Cardiac muscle cell (in vitro differentiated cells and primary cell): Measurements from ENCODE around the gene GRIA3. TPM values are rescaled to one million over a fixed set of nuclear protein-coding genes. Genes with fewer than 3 reads are reported as not detected.

ENCODE experiments used
- DNase-seq, 2 donors: peaks; one replicate each; pipeline versions ENCODE4 v3.0.0 to v3.0.0-alpha.2; 2010 to 2017; ENCODE audit warnings: low read depth in 1 of 2, low spot score in 1 of 2
- H3K27ac ChIP-seq: fragments of 200-600 bp; sonication (generic); 2 replicates; pipeline ENCODE4 v1.5.1; 2016
- H3K27me3 ChIP-seq: fragments of 200-600 bp; sonication (generic); 2 replicates; pipeline ENCODE4 v1.6.0; 2016; ENCODE audit warnings: control low read depth
- H3K36me3 ChIP-seq: fragments of 200-600 bp; sonication (generic); 2 replicates; pipeline ENCODE4 v1.5.1; 2016; ENCODE audit warnings: control low read depth
- H3K4me1 ChIP-seq: fragments of 200-600 bp; sonication (generic); 2 replicates; pipeline ENCODE4 v1.8.1; 2017; ENCODE audit warnings: low read depth, mild to moderate bottlenecking, mixed run types
- H3K4me3 ChIP-seq: fragments of 200-600 bp; sonication (generic); 2 replicates; pipeline ENCODE4 v1.5.1; 2016; ENCODE audit warnings: mild to moderate bottlenecking
- H3K9me3 ChIP-seq: fragments of 200-600 bp; sonication (generic); 2 replicates; pipeline ENCODE4 v1.5.1; 2017; ENCODE audit warnings: low read depth, mild to moderate bottlenecking, control low read depth
- polyA plus RNA-seq: library from polyadenylated mRNA; unstranded; fragments of >200 nt; fragmentation: Nextera tagmentation; extraction: Ambion mirVana; gene quantifications from 2 replicates; pipeline ENCODE4 v1.2.1, GENCODE V29; 2016
- total RNA-seq: library from RNA; depleted of rRNA; stranded (reverse); fragments of >200 nt; gene quantifications from 2 replicates; pipeline ENCODE4 v1.2.3, GENCODE V29; 2016
- TF ChIP-seq, protein P1 (sequence below): IDR thresholded peaks from 2 replicates; pipeline ENCODE4 v1.5.1; 2012; ENCODE audit warnings: low read depth, mild to moderate bottlenecking, low read length

Gene GRIA3
- total and polyA plus RNA-seq, 2 experiments from 2014 or later = 2.8 to 6.1 TPM

DNA sequence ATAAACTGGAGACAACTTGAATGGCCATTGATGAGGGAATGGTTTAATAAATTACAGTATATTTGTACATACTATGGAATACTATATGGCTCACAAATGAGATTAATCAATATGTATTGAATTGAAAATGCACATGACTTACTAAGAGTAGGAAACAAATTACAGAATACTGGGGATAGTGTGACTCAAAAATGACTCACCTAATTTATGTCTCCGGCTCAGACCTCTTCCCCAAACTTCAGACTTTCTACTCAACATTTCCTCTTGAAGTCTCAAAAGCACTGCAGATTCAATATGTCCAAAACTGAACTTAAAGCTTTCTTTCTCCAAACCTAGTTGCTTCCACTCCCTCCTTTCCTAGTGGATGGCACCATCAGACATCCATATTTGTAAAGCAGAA is 28.8 kb upstream of the GRIA3 start:
- TF ChIP-seq, protein P1, sequence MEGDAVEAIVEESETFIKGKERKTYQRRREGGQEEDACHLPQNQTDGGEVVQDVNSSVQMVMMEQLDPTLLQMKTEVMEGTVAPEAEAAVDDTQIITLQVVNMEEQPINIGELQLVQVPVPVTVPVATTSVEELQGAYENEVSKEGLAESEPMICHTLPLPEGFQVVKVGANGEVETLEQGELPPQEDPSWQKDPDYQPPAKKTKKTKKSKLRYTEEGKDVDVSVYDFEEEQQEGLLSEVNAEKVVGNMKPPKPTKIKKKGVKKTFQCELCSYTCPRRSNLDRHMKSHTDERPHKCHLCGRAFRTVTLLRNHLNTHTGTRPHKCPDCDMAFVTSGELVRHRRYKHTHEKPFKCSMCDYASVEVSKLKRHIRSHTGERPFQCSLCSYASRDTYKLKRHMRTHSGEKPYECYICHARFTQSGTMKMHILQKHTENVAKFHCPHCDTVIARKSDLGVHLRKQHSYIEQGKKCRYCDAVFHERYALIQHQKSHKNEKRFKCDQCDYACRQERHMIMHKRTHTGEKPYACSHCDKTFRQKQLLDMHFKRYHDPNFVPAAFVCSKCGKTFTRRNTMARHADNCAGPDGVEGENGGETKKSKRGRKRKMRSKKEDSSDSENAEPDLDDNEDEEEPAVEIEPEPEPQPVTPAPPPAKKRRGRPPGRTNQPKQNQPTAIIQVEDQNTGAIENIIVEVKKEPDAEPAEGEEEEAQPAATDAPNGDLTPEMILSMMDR = no peak
- Histone ChIP-seq H3K27ac (no peak overlapping the region), H3K27me3 (no peaks in the 10 kb centered on the region), H3K9me3 (no peaks in the 10 kb centered on the region), H3K4me1 (no peaks in the 10 kb centered on the region), H3K4me3 (no peak overlapping the region), H3K36me3 (no peaks in the 10 kb centered on the region)
- DNase-seq = no peak

DNA sequence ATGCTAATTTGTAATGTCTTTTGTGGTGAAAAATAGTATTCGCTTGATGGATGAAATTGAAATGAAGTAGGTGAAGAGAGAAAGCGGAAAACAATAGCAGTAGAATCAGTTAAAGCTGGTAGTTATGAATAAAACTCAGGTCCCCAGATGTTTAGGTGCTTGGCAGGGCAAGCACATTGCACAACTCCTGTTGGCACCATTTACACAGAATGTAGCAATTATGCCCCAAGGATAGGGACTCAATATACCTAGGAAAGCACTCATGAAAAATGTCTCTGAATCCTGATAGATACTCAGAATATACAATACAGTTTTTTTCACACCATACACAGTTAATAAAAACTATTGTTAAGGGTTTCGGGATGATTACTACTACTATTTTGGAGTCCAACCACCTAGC is 26.5 kb upstream of the GRIA3 start:
- H3K27ac ChIP-seq = no peak overlapping the region
- DNase-seq = no peak
- no peak overlapping the region for H3K4me3 ChIP-seq
- H3K9me3 ChIP-seq = no peaks in the 10 kb centered on the region
- H3K4me1 ChIP-seq = no peaks in the 10 kb centered on the region
- TF ChIP-seq, protein P1 = no peak
- H3K27me3 ChIP-seq = no peaks in the 10 kb centered on the region
- H3K36me3 ChIP-seq = no peaks in the 10 kb centered on the region

DNA sequence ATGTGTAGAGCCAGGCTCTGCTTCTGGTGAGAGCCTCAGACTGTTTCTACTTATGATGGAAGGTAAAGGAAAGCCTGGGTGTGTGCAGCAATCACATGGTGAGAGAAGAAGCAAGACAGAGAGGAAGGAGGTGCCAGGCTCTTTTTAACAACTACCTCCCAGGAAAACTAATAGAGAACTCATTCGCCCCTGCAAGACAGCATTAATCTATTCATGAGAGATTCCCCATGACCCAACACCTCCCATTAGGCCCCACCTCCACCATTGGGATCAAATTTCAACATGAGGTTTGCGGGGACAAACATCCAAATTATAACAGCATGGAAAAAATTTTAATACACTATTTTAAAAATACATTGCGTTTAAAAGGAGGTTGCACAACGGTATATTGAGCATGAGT is 24.7 kb upstream of the GRIA3 start:
- DNase-seq = no peak
- Histone ChIP-seq H3K36me3 (no peaks in the 10 kb centered on the region), H3K27me3 (no peaks in the 10 kb centered on the region), H3K4me1 (no peaks in the 10 kb centered on the region), H3K4me3 (no peak overlapping the region), H3K9me3 (no peaks in the 10 kb centered on the region), H3K27ac (no peak overlapping the region)
- TF ChIP-seq, protein P1 = no peak

DNA sequence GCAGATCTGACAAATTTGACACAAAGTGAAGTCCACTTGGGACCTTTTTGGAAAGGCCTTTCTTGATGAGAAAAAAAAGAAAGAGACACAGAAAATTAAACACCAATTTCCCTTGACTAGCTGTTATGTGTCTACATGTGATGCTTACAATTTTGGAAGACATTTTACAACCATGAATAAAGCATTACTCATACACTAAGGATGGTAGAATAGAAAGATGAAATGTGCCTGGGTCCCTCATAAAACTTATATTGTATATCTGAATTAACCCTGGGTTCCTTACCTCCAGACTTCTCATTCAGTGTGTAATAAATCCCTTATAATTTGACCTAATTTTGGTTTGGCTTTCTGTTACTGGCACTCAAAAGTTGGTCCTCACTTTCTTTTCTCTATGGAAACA is 16.5 kb upstream of the GRIA3 start:
- Histone ChIP-seq H3K4me1 (no peaks in the 10 kb centered on the region), H3K27me3 (no peaks in the 10 kb centered on the region), H3K9me3 (no peaks in the 10 kb centered on the region), H3K27ac (no peak overlapping the region), H3K36me3 (no peaks in the 10 kb centered on the region), H3K4me3 (no peak overlapping the region)
- no peak for DNase-seq
- TF ChIP-seq, protein P1 = no peak

DNA sequence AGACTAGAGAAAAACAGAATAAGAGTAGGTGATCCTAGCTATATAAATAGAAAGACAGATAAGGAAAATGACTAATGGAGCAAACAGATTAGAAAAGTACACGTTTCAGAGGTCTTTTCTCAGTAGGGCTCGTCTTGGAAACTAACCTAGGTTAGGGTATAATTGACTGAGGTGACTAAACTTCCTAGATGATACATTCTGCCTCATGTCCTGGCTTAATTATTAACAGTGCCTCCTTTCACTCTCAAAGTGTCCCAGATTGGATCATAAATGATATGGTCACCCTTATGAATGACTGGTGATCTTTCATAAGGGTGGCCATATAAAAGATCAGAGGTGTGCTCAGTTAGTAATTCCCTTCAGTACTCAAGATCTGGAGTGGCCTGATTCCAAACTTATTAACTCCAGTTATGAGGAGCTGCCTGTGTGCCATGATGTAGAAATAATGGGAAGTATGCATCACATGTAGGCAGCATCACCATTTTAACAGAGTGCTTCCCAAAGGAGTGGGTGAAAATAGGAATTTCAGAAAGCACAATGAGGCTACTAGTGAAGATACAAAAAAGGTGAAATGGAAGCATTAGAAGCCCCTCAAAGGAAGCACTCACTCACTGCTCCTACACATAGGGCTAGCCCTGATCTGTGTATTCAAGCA is 14.7 kb upstream of the GRIA3 start:
- DNase-seq = no peak
- Histone ChIP-seq H3K36me3 (no peaks in the 10 kb centered on the region), H3K9me3 (no peaks in the 10 kb centered on the region), H3K27ac (no peak overlapping the region), H3K27me3 (no peaks in the 10 kb centered on the region), H3K4me1 (no peaks in the 10 kb centered on the region), H3K4me3 (no peak overlapping the region)
- TF ChIP-seq, protein P1 = no peak
